ENCODE results near the gene FMO5.

GRCh38 chr1:147202576-147202975 is 22.6 kb downstream of the FMO5 start:
- TF ChIP-seq CTCF (IDR thresholded peaks at IDR 0.05) (no peak), POLR2A (IDR thresholded peaks at IDR 0.05) (no peak)

Measured in adrenal gland (tissue), 5 donors.